ENCODE data around the gene CAMK1. TPM values are rescaled to one million over a fixed set of nuclear protein-coding genes. Genes with fewer than 3 reads are reported as not detected.

The CAMK1 gene
- total and polyA plus RNA-seq, 2 donors (not counting 3 experiments of a cell fraction or from before 2014, with no cell fraction given) = 23.5 to 28.4 TPM

DNA sequence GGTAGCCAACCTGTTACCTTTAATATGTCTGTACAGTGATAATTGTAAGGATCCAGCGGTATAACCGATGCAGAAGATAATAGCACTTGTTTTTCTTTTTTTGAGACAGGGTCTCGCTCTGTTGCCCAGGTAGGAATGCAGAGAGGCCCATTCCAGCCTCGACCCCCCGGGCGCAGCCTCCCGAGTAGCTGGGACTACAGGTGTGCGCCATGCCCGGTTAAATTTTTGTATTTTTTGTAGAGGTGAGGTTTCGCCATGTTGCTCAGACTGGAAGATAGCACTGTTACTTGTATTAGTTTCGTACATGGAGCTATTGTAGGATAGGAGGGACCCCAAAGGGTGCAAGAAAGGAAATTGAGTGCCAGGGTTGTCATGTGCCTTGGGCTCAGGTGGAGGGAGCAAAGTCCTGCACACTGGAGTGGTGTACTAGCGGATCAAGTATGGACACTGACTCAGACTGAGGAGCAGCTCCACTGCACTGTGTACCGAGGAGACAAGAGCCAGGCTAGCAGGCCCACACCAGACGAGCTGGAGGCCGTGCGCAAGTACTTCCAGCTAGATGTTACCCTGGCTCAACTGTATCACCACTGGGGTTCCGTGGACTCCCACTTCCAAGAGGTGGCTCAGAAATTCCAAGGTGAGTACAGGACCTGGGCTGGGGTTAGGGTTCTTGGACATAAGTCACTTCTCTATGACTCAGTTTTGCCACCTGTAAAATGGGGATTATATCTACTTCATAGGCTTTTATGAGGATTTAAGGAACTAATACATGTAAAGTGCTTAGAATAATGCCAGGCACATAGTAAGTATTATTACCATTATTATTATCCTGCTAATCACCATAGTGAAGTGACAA is 19.0 kb downstream of the CAMK1 start:
- H3K36me3 ChIP-seq (ENCODE audit: control insufficient read depth in 2 of 2, extremely low read depth in 1 of 2, insufficient read depth in 2 of 2, low read length in 2 of 2) = peaks cover 4 to 23% of the 10 kb centered on the region in 2 experiments
- no TSS peak for BruUV-seq (replicated peaks)
- H3K9ac ChIP-seq (replicated peaks; ENCODE audit: extremely low read depth, insufficient read depth, low read length) = peak overlapping the region; percentile 52
- FAIRE-seq (peak; percentile 31), DNase-seq (ENCODE audit: low read depth, low spot score) (no peak)
- H3K4me1 ChIP-seq (ENCODE audit: control insufficient read depth, extremely low read depth, insufficient read depth, low read length) = peaks cover 44% of the 10 kb centered on the region
- H3K4me2 ChIP-seq (ENCODE audit: insufficient read depth, low read length) = peak overlapping the region; percentile 82
- TF ChIP-seq EZH2 (IDR thresholded peaks at IDR 0.05; ENCODE audit: borderline replicate concordance, low read depth, low read length, severe bottlenecking) (no peak), POLR2AphosphoS5 (IDR thresholded peaks at IDR 0.05; ENCODE audit: insufficient read depth, low read depth, low read length) (no peak), MYC (IDR thresholded peaks at IDR 0.05; ENCODE audit: low read depth, low read length) (no peak), GATA2 (IDR thresholded peaks at IDR 0.05; ENCODE audit: insufficient read depth, insufficient read length, low read depth, low read length) (no peak), FOS (IDR thresholded peaks at IDR 0.05; ENCODE audit: borderline replicate concordance, insufficient read depth, low read length) (no peak), JUN (IDR thresholded peaks at IDR 0.05; ENCODE audit: borderline replicate concordance, insufficient read depth, insufficient read length, low read depth) (no peak), POLR2A (IDR thresholded peaks at IDR 0.05; ENCODE audit: low read depth, low read length) (no peak)
- TF ChIP-seq, protein P1, sequence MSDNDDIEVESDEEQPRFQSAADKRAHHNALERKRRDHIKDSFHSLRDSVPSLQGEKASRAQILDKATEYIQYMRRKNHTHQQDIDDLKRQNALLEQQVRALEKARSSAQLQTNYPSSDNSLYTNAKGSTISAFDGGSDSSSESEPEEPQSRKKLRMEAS (IDR thresholded peaks at IDR 0.05; ENCODE audit: insufficient read depth, insufficient read length) = no peak
- TF ChIP-seq, protein P2, sequence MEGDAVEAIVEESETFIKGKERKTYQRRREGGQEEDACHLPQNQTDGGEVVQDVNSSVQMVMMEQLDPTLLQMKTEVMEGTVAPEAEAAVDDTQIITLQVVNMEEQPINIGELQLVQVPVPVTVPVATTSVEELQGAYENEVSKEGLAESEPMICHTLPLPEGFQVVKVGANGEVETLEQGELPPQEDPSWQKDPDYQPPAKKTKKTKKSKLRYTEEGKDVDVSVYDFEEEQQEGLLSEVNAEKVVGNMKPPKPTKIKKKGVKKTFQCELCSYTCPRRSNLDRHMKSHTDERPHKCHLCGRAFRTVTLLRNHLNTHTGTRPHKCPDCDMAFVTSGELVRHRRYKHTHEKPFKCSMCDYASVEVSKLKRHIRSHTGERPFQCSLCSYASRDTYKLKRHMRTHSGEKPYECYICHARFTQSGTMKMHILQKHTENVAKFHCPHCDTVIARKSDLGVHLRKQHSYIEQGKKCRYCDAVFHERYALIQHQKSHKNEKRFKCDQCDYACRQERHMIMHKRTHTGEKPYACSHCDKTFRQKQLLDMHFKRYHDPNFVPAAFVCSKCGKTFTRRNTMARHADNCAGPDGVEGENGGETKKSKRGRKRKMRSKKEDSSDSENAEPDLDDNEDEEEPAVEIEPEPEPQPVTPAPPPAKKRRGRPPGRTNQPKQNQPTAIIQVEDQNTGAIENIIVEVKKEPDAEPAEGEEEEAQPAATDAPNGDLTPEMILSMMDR (IDR thresholded peaks at IDR 0.05; ENCODE audit: extremely low read depth in 1 of 2, insufficient read depth in 1 of 2, low read depth in 1 of 2, low read length in 2 of 2) = no peak
- no peaks in the 10 kb centered on the region for H4K20me1 ChIP-seq (replicated peaks; ENCODE audit: control insufficient read depth, extremely low read depth, insufficient read depth, low read length)
- intact Hi-C loops (cut with micrococcal nuclease) = no loop called here
- ChIA-PET POLR2A (interaction anchor here (0.6 kb wide), 1 partner anchor 38 kb away, joined by 3 read pairs; no protein-coding TSS in a partner anchor), CTCF (interaction anchor here (0.8 to 2.4 kb wide), 3 partner anchors 20 to 42 kb away, joined by 3 to 12 read pairs (median 7); partner anchors contain the start of genes ARPC4, BRPF1 and TADA3)
- dilution Hi-C loops (cut with MboI; ENCODE audit: extremely low pct_ligation_motif_present, low sequenced_read_pairs) = no loop called here
- H3K27me3 ChIP-seq (ENCODE audit: control insufficient read depth in 2 of 2, insufficient read depth in 2 of 2, low read length in 2 of 2) = no peaks in the 10 kb centered on the region
- no peaks in the 10 kb centered on the region for H3K9me1 ChIP-seq (replicated peaks; ENCODE audit: control insufficient read depth, extremely low read depth, insufficient read depth, low read length)
- H2AFZ ChIP-seq (ENCODE audit: low read depth, low read length) = peak overlapping the region; percentile 80
- peaks cover 12% of the 10 kb centered on the region for H3K79me2 ChIP-seq (ENCODE audit: control insufficient read depth, insufficient read depth, low read length)
- H3K4me3 ChIP-seq (replicated peaks in 1 of 3; ENCODE audit: insufficient read depth in 1 of 3, low read depth in 1 of 3, low read length in 3 of 3) = peak overlapping the region; percentile 55 to 80 (median 58)
- peak overlapping the region; percentile 0 for H3K27ac ChIP-seq (ENCODE audit: insufficient read depth, low read depth, low read length)
- H3K9me3 ChIP-seq (replicated peaks; ENCODE audit: control insufficient read depth, insufficient read depth, low read length) = no peaks in the 10 kb centered on the region
